ENCODE results near the gene CYP8B1. TPM values are rescaled to one million over a fixed set of nuclear protein-coding genes. Genes with fewer than 3 reads are reported as not detected.
"Not testable (repeated sequence)": the region's sequence is repeated elsewhere in the genome, so short reads cannot be mapped to it uniquely, and the experiment has no call there.

CYP8B1 gene
- total RNA-seq, 1 donor from 2014 or later, result not detected

- Mint-ChIP-seq H3K4me3 (no peak overlapping the region), H3K27ac (no peak overlapping the region), H3K9me3 (peaks cover 6% of the 10 kb centered on the region), H3K36me3 (no peaks in the 10 kb centered on the region), H3K27me3 (ENCODE audit: low read depth) (peaks cover 4% of the 10 kb centered on the region), H3K4me1 (no peaks in the 10 kb centered on the region)
- no peak for TF ChIP-seq CTCF (IDR thresholded peaks at IDR 0.05; ENCODE audit: unreplicated experiment)
- no peak for DNase-seq (ENCODE audit: low spot score in 2 of 2, unreplicated experiment in 2 of 2)
Observed at GRCh38 chr3:42892807-42893206, 17.1 kb upstream of the CYP8B1 start.

GRCh38 chr3:42892169-42892568 is 16.5 kb upstream of the CYP8B1 start:
- no peak overlapping the region for H3K27ac Mint-ChIP-seq
- no peak for TF ChIP-seq CTCF (IDR thresholded peaks at IDR 0.05; ENCODE audit: unreplicated experiment)
- peaks cover 8% of the 10 kb centered on the region for H3K27me3 Mint-ChIP-seq (ENCODE audit: low read depth)
- no peak for DNase-seq (ENCODE audit: low spot score in 2 of 2, unreplicated experiment in 2 of 2)
- peaks cover 6% of the 10 kb centered on the region for H3K9me3 Mint-ChIP-seq
- no peaks in the 10 kb centered on the region for H3K4me1 Mint-ChIP-seq
- no peaks in the 10 kb centered on the region for H3K36me3 Mint-ChIP-seq
- H3K4me3 Mint-ChIP-seq, result no peak overlapping the region

- Mint-ChIP-seq H3K4me3 (no peak overlapping the region), H3K27me3 (ENCODE audit: low read depth) (peaks cover 8% of the 10 kb centered on the region), H3K36me3 (no peaks in the 10 kb centered on the region), H3K27ac (no peak overlapping the region), H3K4me1 (no peaks in the 10 kb centered on the region), H3K9me3 (peaks cover 6% of the 10 kb centered on the region)
- TF ChIP-seq CTCF (IDR thresholded peaks at IDR 0.05; ENCODE audit: unreplicated experiment), result no peak
- no peak for DNase-seq (ENCODE audit: low spot score in 2 of 2, unreplicated experiment in 2 of 2)
Observed at GRCh38 chr3:42891042-42891441, 15.4 kb upstream of the CYP8B1 start.

GRCh38 chr3:42887084-42887483 is 11.4 kb upstream of the CYP8B1 start:
- Mint-ChIP-seq H3K4me1 (no peaks in the 10 kb centered on the region), H3K27ac (no peak overlapping the region), H3K27me3 (ENCODE audit: low read depth) (peaks cover 6% of the 10 kb centered on the region), H3K36me3 (no peaks in the 10 kb centered on the region), H3K9me3 (peaks cover 6% of the 10 kb centered on the region), H3K4me3 (no peak overlapping the region)
- no peak for TF ChIP-seq CTCF (IDR thresholded peaks at IDR 0.05; ENCODE audit: unreplicated experiment)
- no peak for DNase-seq (ENCODE audit: low spot score in 2 of 2, unreplicated experiment in 2 of 2)

GRCh38 chr3:42886294-42886822 is 10.7 kb upstream of the CYP8B1 start:
- H3K36me3 Mint-ChIP-seq, result no peaks in the 10 kb centered on the region
- TF ChIP-seq CTCF (IDR thresholded peaks at IDR 0.05; ENCODE audit: unreplicated experiment), result no peak
- H3K27ac Mint-ChIP-seq, result no peak overlapping the region
- H3K9me3 Mint-ChIP-seq, result peaks cover under 1% of the 10 kb centered on the region
- peaks cover 2% of the 10 kb centered on the region for H3K4me1 Mint-ChIP-seq
- H3K27me3 Mint-ChIP-seq (ENCODE audit: low read depth), result peaks cover 6% of the 10 kb centered on the region
- H3K4me3 Mint-ChIP-seq, result no peak overlapping the region
- no peak for DNase-seq (ENCODE audit: low spot score in 2 of 2, unreplicated experiment in 2 of 2)

GRCh38 chr3:42884324-42884723 is 8.6 kb upstream of the CYP8B1 start:
- no peak overlapping the region for H3K4me3 Mint-ChIP-seq
- H3K36me3 Mint-ChIP-seq, result no peaks in the 10 kb centered on the region
- peaks cover 11% of the 10 kb centered on the region for H3K27me3 Mint-ChIP-seq (ENCODE audit: low read depth)
- H3K9me3 Mint-ChIP-seq, result no peaks in the 10 kb centered on the region
- no peak for DNase-seq (ENCODE audit: low spot score in 2 of 2, unreplicated experiment in 2 of 2)
- peaks cover 6% of the 10 kb centered on the region for H3K4me1 Mint-ChIP-seq
- no peak overlapping the region for H3K27ac Mint-ChIP-seq
- TF ChIP-seq CTCF (IDR thresholded peaks at IDR 0.05; ENCODE audit: unreplicated experiment), result no peak

- not testable (repeated sequence) for H3K4me3 Mint-ChIP-seq; H3K36me3 Mint-ChIP-seq; DNase-seq (ENCODE audit: low spot score in 2 of 2, unreplicated experiment in 2 of 2); H3K27ac Mint-ChIP-seq; H3K4me1 Mint-ChIP-seq; H3K9me3 Mint-ChIP-seq
- H3K27me3 Mint-ChIP-seq (ENCODE audit: low read depth), result peaks cover 13% of the 10 kb centered on the region
Observed at GRCh38 chr3:42883251-42883930, 7.7 kb upstream of the CYP8B1 start.

Measured in mesothelial cell of epicardium (in vitro differentiated cells).